HUDEP-2 (cell line): ENCODE results near the gene SULT1A1.
"Not testable (repeated sequence)": the region's sequence is repeated elsewhere in the genome, so short reads cannot be mapped to it uniquely, and the experiment has no call there.

Source experiments
- DNase-seq, 76 experiments: peaks; one replicate each; lab custom pipeline; 2025; ENCODE audit not compliant: unreplicated experiment in 76 of 76; lab: John Stamatoyannopoulos, UW

SULT1A1 gene

DNA sequence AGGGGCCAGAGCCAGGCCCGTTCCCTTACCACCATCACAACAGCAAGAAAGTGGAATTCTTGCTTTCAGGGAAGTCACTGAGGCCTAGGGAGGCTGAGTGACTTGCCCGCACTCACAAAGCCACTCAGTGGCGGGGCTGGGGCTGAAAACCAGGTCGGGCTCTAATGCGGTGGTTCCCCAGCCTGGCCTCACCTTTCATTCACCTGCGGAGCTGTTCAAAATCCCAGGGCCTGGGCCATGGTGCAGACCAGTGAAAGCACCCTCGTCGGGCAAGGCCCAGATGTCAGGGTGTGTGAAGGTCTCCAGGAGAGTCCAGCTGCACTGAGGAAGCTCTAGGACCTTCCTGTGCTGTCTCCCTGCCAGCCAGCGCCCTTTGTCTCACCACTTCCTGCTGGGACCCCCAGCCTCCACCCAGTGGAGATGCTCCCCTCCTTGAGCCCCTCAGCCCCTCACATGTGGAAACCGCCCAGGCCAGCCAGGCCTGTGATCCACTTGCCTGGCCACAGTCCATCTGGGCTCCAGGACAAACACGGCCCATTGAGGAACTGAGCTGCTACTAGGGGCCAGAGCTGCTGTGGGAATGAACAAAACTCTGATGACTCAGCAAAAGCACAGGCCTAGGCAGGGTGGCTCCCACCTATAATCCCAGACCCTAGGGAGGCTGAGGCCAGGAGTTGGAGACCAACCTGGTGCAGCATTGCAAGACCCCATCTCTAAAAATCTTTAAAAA is 812 bp downstream of the SULT1A1 start:
- not testable (repeated sequence) for DNase-seq

DNA sequence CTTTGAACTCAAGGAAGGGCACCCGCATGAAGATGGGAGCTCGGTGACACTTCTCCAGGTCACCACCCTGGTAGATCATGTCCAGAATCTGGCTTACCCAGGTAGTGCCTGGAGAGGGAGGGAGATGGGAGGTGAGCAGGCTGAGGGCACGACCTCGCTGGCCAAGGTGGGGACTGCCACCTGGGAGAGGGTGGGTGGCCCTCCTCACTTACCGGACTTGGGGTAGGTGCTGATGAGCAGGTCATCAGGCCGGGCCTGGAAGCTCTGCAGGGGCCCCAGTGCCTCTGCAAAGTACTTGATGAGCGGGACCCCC is 1.4 kb downstream of the SULT1A1 start:
- DNase-seq = not testable (repeated sequence)

DNA sequence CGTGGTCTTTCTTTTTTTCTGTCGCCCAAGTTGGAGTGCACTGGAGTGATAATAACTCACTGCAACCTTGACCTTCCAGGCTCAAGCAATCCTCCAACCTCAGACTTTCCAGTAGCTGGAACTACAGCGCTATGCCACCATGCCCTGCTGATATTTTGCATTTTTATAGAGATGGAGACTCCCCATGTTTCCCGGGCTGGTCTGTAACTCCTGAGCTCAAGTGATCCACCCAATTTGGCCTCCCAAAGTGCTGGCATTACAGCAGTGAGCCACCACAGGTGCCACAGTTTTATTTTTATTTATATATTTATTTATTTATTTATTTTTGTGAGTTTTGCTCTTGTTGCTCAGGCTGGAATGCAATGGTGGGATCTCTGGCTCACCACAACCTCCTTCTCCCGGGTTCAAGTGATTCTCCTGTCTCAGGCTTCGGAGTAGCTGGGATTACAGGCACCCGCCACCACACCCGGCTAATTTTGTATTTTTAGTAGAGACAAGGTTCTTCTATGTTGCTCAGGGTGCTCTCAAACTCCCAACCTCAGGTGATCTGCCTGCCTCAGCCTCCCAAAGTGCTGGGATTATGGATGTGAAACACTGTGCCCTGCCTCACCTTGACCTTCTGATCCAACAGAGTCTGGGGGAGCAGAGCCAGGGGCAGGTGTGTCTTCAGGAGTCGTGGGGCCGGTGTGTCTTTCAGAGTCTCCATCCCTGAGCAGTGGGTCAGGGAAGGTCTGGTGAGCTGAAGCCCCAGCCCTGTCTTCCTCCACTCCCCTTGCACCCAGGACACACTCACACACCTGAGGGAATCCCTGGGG is 2.0 kb downstream of the SULT1A1 start:
- DNase-seq = not testable (repeated sequence)

DNA sequence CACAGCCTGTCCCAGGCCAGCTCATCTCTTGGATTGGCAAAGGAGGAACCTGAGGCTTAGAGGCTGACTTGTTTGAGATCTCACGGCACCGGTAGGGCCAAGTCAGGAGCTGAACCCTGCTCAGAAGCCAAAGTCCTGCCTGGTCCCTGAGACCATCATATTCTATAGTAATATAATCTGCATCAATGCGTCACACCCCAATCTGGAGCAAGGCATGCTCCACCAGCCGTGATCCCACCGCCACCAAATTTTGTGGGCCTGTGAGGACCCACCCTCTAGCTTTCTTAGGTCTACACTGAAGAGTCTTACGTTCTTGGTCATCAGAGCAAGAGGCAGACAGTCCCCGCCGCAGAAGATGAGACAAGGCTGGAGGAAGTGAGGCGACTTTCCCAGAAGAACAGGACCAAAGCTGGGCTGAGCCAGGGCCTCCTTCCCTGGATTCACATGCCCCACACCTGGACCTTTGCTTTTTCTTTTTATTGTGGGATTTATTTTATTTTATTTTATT is 2.7 kb downstream of the SULT1A1 start:
- no peak for DNase-seq

DNA sequence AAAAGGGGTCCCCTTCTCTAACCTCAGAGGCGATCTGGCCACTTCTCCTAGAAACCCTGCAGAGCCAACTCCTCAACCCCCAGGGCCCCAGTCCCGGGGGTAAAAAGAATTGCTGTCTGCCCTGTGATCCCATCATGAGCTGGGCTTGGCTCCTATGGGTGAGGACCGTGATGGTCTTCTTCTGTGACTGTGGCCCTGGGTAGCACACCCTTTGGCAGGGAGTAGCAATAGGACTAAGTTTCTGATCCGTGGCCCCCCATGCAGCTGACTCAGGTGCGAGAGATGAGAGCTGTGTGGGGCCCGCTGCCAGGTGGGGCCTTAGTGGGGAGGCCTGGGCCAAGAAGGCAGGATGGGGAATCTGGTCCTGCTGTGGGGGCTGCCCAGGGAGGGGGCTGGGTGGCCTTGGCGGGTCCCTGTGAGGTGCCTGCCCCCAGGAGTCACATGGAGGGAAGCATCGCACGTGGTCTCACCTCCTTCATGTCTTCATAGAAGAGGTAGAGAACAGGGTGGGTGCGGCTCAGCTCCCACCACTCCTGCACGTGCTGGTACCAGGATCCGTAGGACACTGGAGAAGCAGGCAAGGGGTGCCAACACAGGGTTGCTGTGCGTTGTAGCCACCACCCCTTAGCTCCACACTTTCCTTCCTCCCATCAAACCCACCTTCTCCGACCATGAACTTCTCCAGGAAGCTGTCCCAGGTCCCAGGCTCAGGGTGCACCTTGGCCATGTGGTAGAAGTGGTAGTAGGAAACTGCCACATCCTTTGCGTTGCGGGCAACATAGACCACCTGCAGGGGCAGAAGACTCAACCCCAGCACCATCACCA is 3.3 kb downstream of the SULT1A1 start:
- no peak for DNase-seq

DNA sequence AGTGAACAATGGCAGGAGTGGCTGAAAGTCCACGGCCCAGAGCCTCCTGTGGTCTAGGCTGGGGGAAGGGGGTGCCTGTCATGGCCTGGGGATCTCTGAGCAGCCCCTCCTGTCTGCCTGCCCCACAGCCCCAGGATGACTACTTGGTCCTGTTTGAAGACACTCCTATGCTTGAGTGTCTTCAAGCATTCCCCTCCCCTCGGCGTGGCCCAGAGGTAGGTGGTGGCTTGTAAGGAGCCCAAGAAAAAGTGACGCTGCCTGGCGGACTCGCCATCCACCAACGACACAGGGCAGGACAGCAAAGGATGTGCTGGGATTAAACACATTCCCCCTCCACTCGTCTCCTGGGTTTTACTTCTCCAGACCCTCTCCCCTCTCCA is 5.7 kb downstream of the SULT1A1 start:
- no peak for DNase-seq

DNA sequence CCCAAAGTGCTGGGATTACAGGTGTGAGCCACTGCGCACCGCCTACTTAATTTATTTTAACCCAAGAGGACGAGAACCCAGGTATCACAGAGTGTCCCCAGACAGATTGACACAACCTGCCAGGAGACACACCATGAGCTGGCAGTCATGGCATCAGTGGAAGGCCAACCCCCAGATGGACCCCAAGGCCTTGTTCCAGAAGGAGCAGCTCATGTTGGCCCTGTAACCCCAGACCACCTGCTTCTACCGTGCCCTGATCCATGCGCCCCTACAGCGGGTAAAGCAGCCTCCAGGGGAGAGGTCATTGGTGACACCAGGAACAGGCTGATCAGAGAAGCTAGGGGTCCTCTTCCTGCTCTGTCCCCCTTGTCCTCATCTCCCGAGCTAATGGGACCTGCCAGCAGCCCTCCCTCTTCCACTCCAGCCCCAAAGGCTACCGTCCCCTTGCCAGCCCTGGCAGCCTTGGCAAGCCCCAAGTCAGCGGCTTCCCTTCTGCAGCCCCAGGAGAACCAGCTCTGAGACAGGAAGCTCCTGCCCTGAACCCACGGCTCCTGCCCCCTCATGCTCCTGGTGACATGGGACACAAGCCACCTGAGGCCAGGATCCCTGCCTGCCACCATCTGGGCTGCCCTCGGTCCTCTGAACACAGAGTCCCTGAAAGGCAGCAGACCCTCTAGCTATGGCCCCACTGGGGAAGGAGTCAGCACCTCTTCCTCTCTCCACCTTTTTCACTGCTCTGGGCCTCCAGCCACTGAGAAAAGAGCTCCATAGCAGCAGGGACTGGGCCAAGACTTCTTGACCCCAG is 6.3 kb downstream of the SULT1A1 start:
- peak in 1 of 76 experiments; percentile 1 for DNase-seq

DNA sequence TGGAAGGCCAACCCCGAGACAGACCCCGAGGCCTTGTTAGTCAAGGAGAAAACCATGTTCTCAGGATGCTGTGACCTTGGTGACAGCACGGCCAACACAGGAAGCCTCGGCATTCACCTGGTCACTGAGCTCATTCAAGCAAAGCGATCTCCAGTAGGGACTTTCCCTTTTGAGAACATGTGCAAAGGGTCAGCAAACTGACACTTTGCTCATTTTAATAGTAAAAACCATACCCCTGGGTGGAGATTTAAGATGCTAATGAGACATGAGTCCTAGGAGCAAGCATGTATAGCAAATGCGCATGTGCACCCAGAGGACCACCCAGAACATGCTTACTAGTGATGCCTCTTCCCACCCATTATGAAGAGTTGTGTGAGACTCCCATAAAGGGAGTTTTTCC is 7.3 kb downstream of the SULT1A1 start:
- no peak for DNase-seq

DNA sequence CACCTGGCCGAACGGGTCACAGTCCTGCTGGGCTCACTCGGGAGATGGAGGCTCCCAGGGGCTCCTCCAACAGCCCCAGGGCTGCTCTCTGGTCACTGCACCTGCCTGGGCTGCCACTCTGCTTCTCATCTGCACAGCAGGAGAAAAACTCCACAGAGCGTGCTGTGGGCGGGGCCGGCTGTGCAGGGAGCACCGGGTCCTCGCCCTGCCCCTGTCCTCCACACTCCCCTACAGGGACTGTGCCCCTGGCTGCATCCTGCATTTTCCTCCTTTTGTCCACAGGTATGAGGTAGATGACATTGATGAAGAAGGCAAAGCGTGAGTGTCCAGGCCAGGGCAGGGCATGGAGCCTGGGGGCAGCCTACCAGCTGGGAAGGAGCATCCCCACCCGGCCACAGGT is 7.8 kb downstream of the SULT1A1 start:
- not testable (repeated sequence) for DNase-seq

DNA sequence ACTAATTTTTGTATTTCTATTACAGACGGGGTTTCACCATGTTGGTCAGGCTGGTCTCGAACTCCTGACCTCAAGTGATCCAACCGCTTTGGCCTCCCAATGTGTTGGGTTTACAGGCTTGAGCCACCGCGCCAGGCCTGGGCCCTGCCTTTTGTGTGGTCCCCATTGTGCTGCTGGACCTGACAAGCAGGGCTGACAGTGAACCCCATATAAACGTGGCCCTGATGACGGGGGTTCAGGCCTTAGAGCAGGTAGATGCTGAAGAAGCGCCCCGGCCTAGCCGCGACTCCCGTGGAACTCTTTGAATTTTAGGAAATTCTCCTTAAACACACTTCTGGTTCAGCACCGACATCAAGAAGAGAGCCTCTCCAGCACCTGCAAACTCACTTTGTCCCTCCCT is 8.3 kb downstream of the SULT1A1 start:
- DNase-seq = not testable (repeated sequence)

DNA sequence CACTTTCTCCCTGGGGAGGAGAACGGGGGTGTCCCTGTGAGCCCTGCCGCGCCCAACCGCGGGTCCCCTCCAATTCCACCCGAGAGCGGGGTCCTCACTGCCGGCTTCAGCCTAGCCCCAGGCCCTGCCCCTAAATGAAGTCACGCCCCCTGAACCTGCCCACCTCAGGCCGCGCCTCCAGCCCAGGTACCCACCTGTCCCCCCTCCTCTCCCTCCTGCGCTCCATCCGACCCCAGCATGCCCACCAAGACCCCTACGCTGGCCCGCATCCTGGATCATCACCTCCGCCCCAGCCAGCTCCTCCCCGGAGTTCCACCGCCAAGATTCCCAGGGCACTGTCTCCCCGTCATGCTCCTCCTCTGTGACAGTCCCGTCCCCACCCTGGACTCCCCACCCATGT is 8.9 kb downstream of the SULT1A1 start:
- DNase-seq = not testable (repeated sequence)

DNA sequence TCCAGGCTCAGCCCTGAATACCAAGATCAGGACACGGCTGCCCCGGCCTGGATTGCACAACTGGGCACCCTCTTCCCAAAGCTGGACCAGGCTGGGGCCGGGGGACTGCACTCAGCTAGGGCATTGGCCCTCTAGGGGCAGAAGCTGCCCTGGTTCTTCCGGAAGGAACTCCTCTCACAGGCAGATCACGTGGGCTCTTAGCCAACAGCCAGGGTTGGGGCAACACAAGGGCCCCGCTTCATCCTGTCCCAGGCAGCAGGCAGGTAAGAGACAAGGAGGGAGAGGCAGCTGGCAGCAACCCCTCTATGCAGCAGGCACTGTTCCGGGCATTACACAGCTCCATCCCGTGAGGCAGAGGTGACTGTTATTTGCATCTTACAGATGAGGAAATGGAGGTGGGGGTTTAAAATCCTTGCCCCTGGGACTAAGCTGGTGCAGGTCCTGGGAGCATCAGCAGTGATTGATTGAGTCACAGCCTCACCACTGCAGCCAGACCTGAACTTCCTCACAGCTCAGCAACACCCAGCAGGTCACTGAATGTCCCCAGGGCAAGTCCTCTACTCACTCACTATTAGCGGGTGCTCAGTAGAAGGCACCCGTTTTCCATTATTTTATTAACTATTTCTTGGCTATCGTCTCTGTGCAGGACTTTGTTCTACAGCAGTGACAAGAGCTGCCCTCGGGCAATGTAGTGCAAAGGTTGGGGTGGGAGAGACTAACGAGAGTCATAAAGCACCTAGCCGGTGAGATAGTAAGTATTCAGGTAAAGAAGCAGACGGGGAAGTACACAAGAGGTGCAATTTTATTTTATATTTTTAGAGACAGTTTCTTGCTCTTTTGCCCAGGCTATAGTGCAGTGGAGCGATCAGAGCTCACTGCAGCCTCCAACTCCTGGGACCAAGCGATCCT is 10.2 kb downstream of the SULT1A1 start:
- not testable (repeated sequence) for DNase-seq

DNA sequence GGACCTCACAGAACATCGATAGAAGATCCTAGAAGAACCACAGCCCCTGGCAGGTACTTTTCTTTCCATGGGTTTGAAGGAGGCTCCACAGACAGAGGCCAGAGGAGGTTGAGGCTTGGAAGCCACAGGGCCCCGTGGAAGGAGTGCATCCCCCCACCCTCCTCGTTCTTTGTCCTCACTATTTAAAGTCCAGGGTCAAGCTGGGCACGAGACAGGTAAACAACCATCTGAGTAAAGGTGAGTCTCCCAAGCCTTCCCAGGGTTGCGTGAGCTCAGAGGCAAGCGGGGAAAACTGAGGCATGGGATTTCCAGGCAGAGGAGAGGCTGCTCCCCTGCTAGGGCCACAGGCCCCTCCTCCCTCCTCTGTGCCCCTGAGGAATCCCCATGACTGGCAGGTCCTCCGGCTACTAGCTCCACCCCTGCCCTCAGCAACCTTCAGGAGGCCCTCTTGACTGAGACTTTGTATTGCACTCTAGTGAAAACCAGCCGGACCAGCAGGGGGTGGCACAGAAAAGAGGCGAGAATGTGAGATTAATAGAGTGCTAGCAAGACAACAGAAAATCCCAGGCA is 12.1 kb downstream of the SULT1A1 start:
- peak in 28 of 76 experiments; percentile 3 to 60 (median 17) for DNase-seq

DNA sequence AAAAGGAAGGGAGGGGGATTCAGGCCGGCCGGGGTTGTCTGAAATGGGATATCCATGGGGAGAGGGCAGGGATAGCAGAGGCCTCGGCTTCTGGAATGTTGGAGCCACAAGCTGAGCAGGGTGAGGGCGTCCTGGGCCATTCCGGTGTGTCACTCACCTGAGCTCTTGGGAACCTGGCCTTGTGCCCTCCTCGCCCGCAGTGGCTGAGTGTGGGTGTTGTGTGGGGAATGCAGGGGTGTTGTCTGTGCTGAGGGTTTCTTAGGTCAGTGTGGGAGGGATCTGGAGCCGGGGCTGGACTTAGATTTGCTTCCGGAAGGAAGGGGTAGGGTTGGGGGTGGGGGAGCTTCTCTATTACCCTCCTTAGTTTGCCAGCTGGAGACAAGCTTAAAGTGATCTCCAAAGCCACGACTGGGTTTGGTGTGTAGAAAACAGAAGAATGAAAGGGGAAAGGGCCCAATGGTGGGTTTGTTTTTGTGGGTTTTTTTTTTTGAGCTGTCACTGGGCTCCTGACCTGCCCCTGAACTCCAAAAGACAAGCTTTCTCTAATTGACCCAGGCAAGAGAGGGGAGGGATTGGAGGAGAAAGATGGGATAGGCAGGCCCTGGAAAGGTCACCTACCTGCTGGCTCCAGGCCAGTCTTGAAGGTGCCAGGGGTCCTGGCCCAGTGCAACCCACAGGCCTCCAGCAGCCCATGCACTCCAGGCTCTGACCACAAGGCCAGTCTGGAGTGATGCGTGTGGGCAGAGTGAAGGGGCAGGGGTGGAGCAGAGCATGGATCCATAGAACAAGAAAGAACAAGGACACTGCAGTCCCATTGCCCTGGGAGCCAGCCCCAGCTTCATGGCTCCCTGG is 12.8 kb downstream of the SULT1A1 start, which contains the start of gene SULT1A2:
Gene SULT1A2, minus strand, starts transcription at position 211 of the 852 bp plus-strand sequence. CDS start 1,120 bp downstream, outside the sequence.
- no peak for DNase-seq

DNA sequence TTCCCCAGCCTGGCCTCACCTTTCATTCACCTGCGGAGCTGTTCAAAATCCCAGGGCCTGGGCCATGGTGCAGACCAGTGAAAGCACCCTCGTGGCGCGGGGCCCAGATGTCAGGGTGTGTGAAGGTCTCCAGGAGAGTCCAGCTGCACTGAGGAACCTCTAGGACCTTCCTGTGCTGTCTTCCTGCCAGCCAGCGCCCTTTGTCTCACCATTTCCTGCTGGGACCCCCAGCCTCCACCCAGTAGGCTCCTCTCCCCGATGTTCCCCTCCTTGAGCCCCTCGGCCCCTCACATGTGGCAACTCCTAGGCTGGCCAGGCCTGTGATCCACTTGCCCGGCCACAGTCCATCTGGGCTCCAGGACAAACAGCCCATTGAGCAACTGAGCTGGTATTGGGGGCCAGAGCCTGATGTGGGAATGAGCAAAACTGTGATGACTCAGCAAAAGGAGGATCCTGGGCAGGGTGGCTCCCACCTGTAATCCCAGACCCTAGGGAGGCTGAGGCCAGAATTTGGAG is 13.7 kb downstream of the SULT1A1 start:
- DNase-seq = no peak

DNA sequence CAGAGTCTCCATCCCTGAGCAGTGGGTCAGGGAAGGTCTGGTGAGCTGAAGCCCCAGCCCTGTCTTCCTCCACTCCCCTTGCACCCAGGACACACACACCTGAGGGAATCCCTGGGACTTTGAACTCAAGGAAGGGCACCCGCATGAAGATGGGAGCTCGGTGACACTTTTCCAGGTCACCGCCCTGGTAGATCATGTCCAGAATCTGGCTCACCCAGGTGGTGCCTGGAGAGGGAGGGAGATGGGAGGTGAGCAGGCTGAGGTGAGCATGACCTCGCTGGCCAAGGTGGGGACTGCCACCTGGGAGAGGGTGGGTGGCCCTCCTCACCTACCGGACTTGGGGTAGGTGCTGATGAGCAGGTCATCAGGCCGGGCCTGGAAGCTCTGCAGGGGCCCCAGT is 14.4 kb downstream of the SULT1A1 start:
- not testable (repeated sequence) for DNase-seq

DNA sequence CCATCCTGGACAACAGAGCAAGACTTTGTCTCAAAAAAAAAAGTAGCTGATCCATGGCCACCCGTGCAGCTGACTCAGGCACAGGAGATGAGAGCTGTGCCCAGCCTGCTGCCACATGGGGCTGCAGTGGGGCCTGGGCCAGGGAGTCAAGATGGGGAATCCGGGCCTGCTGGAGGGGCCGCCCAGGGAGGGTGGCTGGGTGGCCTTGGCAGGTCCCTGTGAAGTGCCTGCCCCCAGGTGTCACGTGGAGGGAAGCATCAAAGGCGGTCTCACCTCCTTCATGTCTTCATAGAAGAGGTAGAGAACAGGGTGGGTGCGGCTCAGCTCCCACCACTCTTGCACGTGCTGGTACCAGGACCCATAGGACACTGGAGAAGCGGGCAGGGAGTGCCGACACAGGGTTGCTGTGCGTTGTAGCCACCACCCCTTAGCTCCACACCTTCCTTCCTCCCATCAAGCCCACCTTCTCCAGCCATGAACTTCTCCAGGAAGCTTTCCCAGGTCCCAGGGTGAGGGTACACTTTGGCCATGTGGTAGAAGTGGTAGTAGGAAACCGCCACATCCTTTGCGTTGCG is 16.8 kb downstream of the SULT1A1 start:
- DNase-seq = no peak
